Activated naive CD4-positive, alpha-beta T cell treated with anti-CD3 and anti-CD28 coated beads, Interleukin-2, amount 50 U/mL, for 16 hours (primary cell): ENCODE data around the gene BPIFB4.
"Not testable (repeated sequence)": the region's sequence is repeated elsewhere in the genome, so short reads cannot be mapped to it uniquely, and the experiment has no call there.

Experiments used
- DNase-seq: peaks from one replicate; pipeline ENCODE4 v3.0.0-alpha.2; 2020

The BPIFB4 gene

GRCh38 chr20:33122297-33122696 is 42.9 kb downstream of the BPIFB4 start:
- not testable (repeated sequence) for DNase-seq

GRCh38 chr20:33124261-33124660 is 44.8 kb downstream of the BPIFB4 start:
- no peak for DNase-seq

GRCh38 chr20:33124994-33125393 is 45.6 kb downstream of the BPIFB4 start:
- DNase-seq: no peak

GRCh38 chr20:33125983-33126382 is 46.5 kb downstream of the BPIFB4 start:
- DNase-seq: no peak

GRCh38 chr20:33127422-33128097 is 48.1 kb downstream of the BPIFB4 start:
- no peak for DNase-seq

GRCh38 chr20:33130568-33131061 is 51.2 kb downstream of the BPIFB4 start:
- no peak for DNase-seq

GRCh38 chr20:33131949-33132473 is 52.6 kb downstream of the BPIFB4 start:
- DNase-seq: no peak

GRCh38 chr20:33132513-33133372 is 53.3 kb downstream of the BPIFB4 start:
- DNase-seq: no peak

GRCh38 chr20:33133373-33133941 is 54.0 kb downstream of the BPIFB4 start:
- DNase-seq: no peak

- DNase-seq: no peak
Measured at GRCh38 chr20:33137195-33137594, 57.8 kb downstream of the BPIFB4 start.

- no peak for DNase-seq
Measured at GRCh38 chr20:33139467-33139866, 60.0 kb downstream of the BPIFB4 start.

GRCh38 chr20:33145521-33145920 is 66.1 kb downstream of the BPIFB4 start:
- no peak for DNase-seq

- no peak for DNase-seq
Measured at GRCh38 chr20:33147299-33147698, 67.9 kb downstream of the BPIFB4 start.

GRCh38 chr20:33148040-33148439 is 68.6 kb downstream of the BPIFB4 start:
- DNase-seq: no peak

- DNase-seq: no peak
Measured at GRCh38 chr20:33154252-33154651, 74.8 kb downstream of the BPIFB4 start.

- DNase-seq: no peak
Measured at GRCh38 chr20:33158637-33159385, 79.4 kb downstream of the BPIFB4 start.

GRCh38 chr20:33159713-33160112 is 80.3 kb downstream of the BPIFB4 start:
- DNase-seq: no peak

- DNase-seq: no peak
Measured at GRCh38 chr20:33160681-33161080, 81.2 kb downstream of the BPIFB4 start.
